Fibroblast of mammary gland (primary cell): ENCODE measurements around the gene MORF4L1.
"Not testable (repeated sequence)": the region's sequence is repeated elsewhere in the genome, so short reads cannot be mapped to it uniquely, and the experiment has no call there.

Source experiments
- DNase-seq: peaks from one replicate; pipeline ENCODE4 v3.0.0-alpha.2; 2010; ENCODE audit warnings: low read depth
- H3K4me3 ChIP-seq: 2 replicates; pipeline ENCODE4 v1.5.1; 2011; ENCODE audit warnings: low read depth, mild to moderate bottlenecking, low read length, moderate library complexity; ENCODE audit not compliant: control insufficient read depth
- CTCF ChIP-seq: conservative IDR thresholded peaks from 2 replicates; pipeline ENCODE4 v1.5.1; 2011; ENCODE audit warnings: low read depth, low read length, inconsistent platforms; ENCODE audit not compliant: control insufficient read depth, insufficient read depth

MORF4L1 gene

GRCh38 chr15:78842519-78842918, 30.2 kb upstream of the MORF4L1 start:
- no peak for TF ChIP-seq CTCF
- no peak overlapping the region for H3K4me3 ChIP-seq
- no peak for DNase-seq

- not testable (repeated sequence) for DNase-seq, H3K4me3 ChIP-seq
These were observed 25.8 kb upstream of the MORF4L1 start for GRCh38 chr15:78846906-78847305.

- not testable (repeated sequence) for DNase-seq, H3K4me3 ChIP-seq
These were observed 25.2 kb upstream of the MORF4L1 start for GRCh38 chr15:78847387-78847906.

GRCh38 chr15:78850352-78850751, 22.3 kb upstream of the MORF4L1 start:
- H3K4me3 ChIP-seq, result no peak overlapping the region
- no peak for TF ChIP-seq CTCF
- no peak for DNase-seq

GRCh38 chr15:78850941-78851755, 21.5 kb upstream of the MORF4L1 start:
- TF ChIP-seq CTCF, result no peak
- no peak overlapping the region for H3K4me3 ChIP-seq
- DNase-seq, result no peak

- no peak for TF ChIP-seq CTCF
- H3K4me3 ChIP-seq, result no peak overlapping the region
- DNase-seq, result no peak
These were observed 19.2 kb upstream of the MORF4L1 start for GRCh38 chr15:78853500-78853899.

GRCh38 chr15:78854833-78855372, 17.8 kb upstream of the MORF4L1 start:
- no peak for DNase-seq
- no peak for TF ChIP-seq CTCF
- no peak overlapping the region for H3K4me3 ChIP-seq
